Panc1 (cell line): ENCODE results near the gene MZB1. TPM values are rescaled to one million over a fixed set of nuclear protein-coding genes. Genes with fewer than 3 reads are reported as not detected.
"Not testable (repeated sequence)": the region's sequence is repeated elsewhere in the genome, so short reads cannot be mapped to it uniquely, and the experiment has no call there.

Source experiments
- ATAC-seq: fragments of 200-7000 bp; cut with Tn5 transposase; 2 replicates; pipeline ENCODE4 v1.9.1; 2020; ENCODE audit warnings: mild to moderate bottlenecking, moderate library complexity
- BruUV-seq: library from RNA; stranded (reverse); fragments of 400-500 nt; replicated peaks from 2 replicates; lab custom pipeline; 2021; lab: Mats Ljungman, UMichigan
- CTCF ChIA-PET: fragments of 300-600 bp; sonication (Branson Sonifier 250); formaldehyde crosslinking; loops from one replicate; lab custom pipeline; 2022; ENCODE audit warnings: antibody characterized with exemption; lab: Charles Lee
- POLR2A ChIA-PET: fragments of 300-600 bp; sonication (Branson Sonifier 250); formaldehyde crosslinking; loops from one replicate; lab custom pipeline; 2022; ENCODE audit warnings: antibody characterized with exemption; lab: Charles Lee
- DNase-seq: peaks from one replicate; pipeline ENCODE4 v3.0.0-alpha.2; 2010; ENCODE audit warnings: low read depth, low spot score
- H3K27ac ChIP-seq: 2 replicates; pipeline ENCODE4 v1.5.1; 2011; ENCODE audit warnings: mild to moderate bottlenecking, low read length, inconsistent platforms
- H3K27me3 ChIP-seq: fragments of 200-500 bp; sonication (Bioruptor generic); 2 replicates; pipeline ENCODE4 v1.6.0; 2014; ENCODE audit warnings: low read length, inconsistent platforms; ENCODE audit not compliant: control insufficient read depth, insufficient read depth
- H3K36me3 ChIP-seq: fragments of 200-500 bp; sonication (Bioruptor generic); 2 replicates; pipeline ENCODE4 v1.5.1; 2014; ENCODE audit warnings: inconsistent platforms, mild to moderate bottlenecking, low read length, moderate library complexity; ENCODE audit not compliant: control insufficient read depth, insufficient read depth
- H3K4me1 ChIP-seq: 2 replicates; pipeline ENCODE4 v1.5.1; 2011; ENCODE audit warnings: inconsistent platforms, mild to moderate bottlenecking, low read length, moderate library complexity; ENCODE audit not compliant: control insufficient read depth, insufficient read depth
- H3K4me3 ChIP-seq, 2 experiments: 2 replicates each; pipeline ENCODE4 v1.5.1; 2011 to 2012; ENCODE audit warnings: low read depth in 2 of 2, low read length in 2 of 2, mild to moderate bottlenecking in 2 of 2, inconsistent platforms in 1 of 2, moderate library complexity in 1 of 2
- H3K9me3 ChIP-seq: fragments of 200-500 bp; sonication (Bioruptor generic); 2 replicates; pipeline ENCODE4 v1.5.1; 2014; ENCODE audit warnings: low read depth, mild to moderate bottlenecking, inconsistent platforms, low read length, moderate library complexity; ENCODE audit not compliant: control insufficient read depth, insufficient read depth
- CTCF ChIP-seq: fragments of 450-650 bp; IDR thresholded peaks from 2 replicates; pipeline ENCODE4 v1.5.1; 2017; ENCODE audit warnings: mild to moderate bottlenecking
- POLR2AphosphoS5 ChIP-seq: IDR thresholded peaks from 2 replicates; pipeline ENCODE4 v1.6.1; 2012; ENCODE audit warnings: mild to moderate bottlenecking, low read depth, low read length, moderate library complexity
- REST ChIP-seq, 2 experiments: IDR thresholded peaks; 2 replicates each; pipeline ENCODE4 v1.6.1; 2011 to 2012; ENCODE audit warnings: low read depth in 2 of 2, control low read depth in 1 of 2, low read length in 1 of 2, mild to moderate bottlenecking in 1 of 2, moderate library complexity in 1 of 2; ENCODE audit not compliant: insufficient read depth in 1 of 2
- SIN3A ChIP-seq: IDR thresholded peaks from 2 replicates; pipeline ENCODE4 v1.6.1; 2012; ENCODE audit warnings: low read depth, mild to moderate bottlenecking, low read length, moderate library complexity, borderline replicate concordance; ENCODE audit not compliant: insufficient read depth
- TCF7L2 ChIP-seq: IDR thresholded peaks from 2 replicates; pipeline ENCODE4 v1.6.1; 2011; ENCODE audit warnings: mild to moderate bottlenecking, low read depth, low read length, inconsistent platforms
- in situ Hi-C: cut with HindIII; loops from 2 replicates; pipeline ENCODE4 v1.10.0; 2016; ENCODE audit warnings: low sequenced_read_pairs, low pct_unique_long_range_greater_than_20kb
- intact Hi-C: fragments of 100-400 bp; cut with micrococcal nuclease; formaldehyde crosslinking; loops from one replicate; pipeline ENCODE4 v1.10.0; 2022; ENCODE audit not compliant: unreplicated experiment
- total RNA-seq: library from RNA; stranded (reverse); gene quantifications from one replicate; pipeline ENCODE4 v1.2.1, GENCODE V29; 2021; ENCODE audit not compliant: unreplicated experiment

The MZB1 gene
- total RNA-seq, 1 experiment from 2014 or later: 0.49 TPM

GRCh38 chr5:139387611-139388197 is 2.0 kb downstream of the MZB1 start:
- peaks cover 2% of the 10 kb centered on the region; the same call in 1 of the 2 replicates for H3K36me3 ChIP-seq
- no peak overlapping the region for H3K4me3 ChIP-seq
- DNase-seq (no peak), ATAC-seq (no peak)
- H3K27ac ChIP-seq: no peak overlapping the region
- in situ Hi-C loops (no loop called here), intact Hi-C loops (no loop called here)
- ChIA-PET CTCF (interaction anchor here (0.5 kb wide), 1 partner anchor 8 kb away, joined by 3 read pairs; no protein-coding TSS in a partner anchor), POLR2A (interaction anchor here (0.5 to 0.7 kb wide), 2 partner anchors 31 to 115 kb away, joined by 5 read pairs; no protein-coding TSS in a partner anchor)
- no peak for TF ChIP-seq SIN3A
- no TSS peak for BruUV-seq
- H3K9me3 ChIP-seq: no peaks in the 10 kb centered on the region
- H3K27me3 ChIP-seq: no peaks in the 10 kb centered on the region
- peaks cover 15% of the 10 kb centered on the region for H3K4me1 ChIP-seq

GRCh38 chr5:139386956-139387355 is 2.8 kb downstream of the MZB1 start:
- H3K27me3 ChIP-seq, H3K36me3 ChIP-seq, DNase-seq, in situ Hi-C loops, ATAC-seq, H3K9me3 ChIP-seq, intact Hi-C loops, CTCF ChIA-PET, BruUV-seq, H3K27ac ChIP-seq, H3K4me3 ChIP-seq: not testable (repeated sequence)
- H3K4me1 ChIP-seq: peaks cover 15% of the 10 kb centered on the region
- POLR2A ChIA-PET: interaction anchor here (0.7 kb wide), 1 partner anchor 116 kb away, joined by 5 read pairs; no protein-coding TSS in a partner anchor

- CTCF ChIA-PET: no interaction called here
- TF ChIP-seq POLR2AphosphoS5 (no peak), SIN3A (no peak), CTCF (no peak), REST (IDR thresholded peaks at IDR 0.05; ENCODE audit: insufficient read depth in 1 of 2, low read depth in 2 of 2, low read length in 1 of 2) (no peak), TCF7L2 (no peak)
- no peak for DNase-seq
- no TSS peak for BruUV-seq
- in situ Hi-C loops: no loop called here
- H3K4me1 ChIP-seq: peaks cover 6% of the 10 kb centered on the region
- H3K9me3 ChIP-seq: no peaks in the 10 kb centered on the region
- H3K27me3 ChIP-seq: no peaks in the 10 kb centered on the region
- no peak for ATAC-seq
- H3K4me3 ChIP-seq: no peak overlapping the region
- no peaks in the 10 kb centered on the region for H3K36me3 ChIP-seq
- intact Hi-C loops: no loop called here
- POLR2A ChIA-PET: no interaction called here
- no peak overlapping the region for H3K27ac ChIP-seq
These were observed 3.7 kb downstream of the MZB1 start for GRCh38 chr5:139386050-139386438.
